Activated gamma-delta T cell (primary cell): ENCODE measurements around the gene FXYD7.
A peak's percentile ranks its signal among the peaks of the same experiment; 100 is the strongest.

Experiments used
- DNase-seq: peaks from one replicate; lab custom pipeline; 2025; lab: John Stamatoyannopoulos, UW

The FXYD7 gene

GRCh38 chr19:35110974-35111373 lies 32.1 kb upstream of the FXYD7 start:
- no peak for DNase-seq

DNA sequence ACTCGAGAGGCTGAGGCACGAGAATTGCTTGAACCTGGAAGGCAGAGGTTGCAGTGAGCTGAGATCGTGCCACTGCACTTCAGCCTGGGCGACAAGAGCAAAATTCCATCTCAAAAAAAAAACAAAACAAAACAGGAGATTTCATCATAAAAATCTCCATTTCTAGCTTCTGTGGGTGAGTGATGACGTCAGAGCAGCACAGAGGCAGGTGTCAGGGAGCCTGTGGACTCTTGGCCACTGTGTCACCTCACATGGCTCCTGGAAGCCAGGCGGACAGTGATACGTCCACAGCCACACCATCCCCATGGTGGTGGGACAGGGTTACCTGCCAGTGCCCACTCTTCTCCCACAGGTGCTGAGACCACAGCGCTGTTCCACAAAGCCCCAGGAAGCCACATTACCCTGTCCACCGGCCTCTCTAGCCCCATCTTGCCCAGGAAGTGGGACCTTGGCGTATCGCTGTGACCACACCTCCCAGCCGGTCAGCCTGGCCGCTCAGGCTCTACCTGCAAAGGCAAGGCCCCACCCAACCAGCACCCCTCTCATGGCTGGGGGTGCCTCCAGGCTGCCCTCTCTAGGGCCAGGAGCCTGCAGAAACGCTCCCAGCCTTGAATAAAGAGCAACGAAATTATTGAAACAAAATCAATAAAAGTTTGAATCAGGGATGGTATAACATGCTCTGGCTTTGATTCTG lies 29.9 kb upstream of the FXYD7 start:
- no peak for DNase-seq

- DNase-seq, result no peak
These were observed 28.5 kb upstream of the FXYD7 start for GRCh38 chr19:35114353-35115176.

GRCh38 chr19:35115177-35115951 lies 27.7 kb upstream of the FXYD7 start, which contains the start of gene FXYD3:
FXYD3 (plus strand) TSS chr19:35115823; CDS start chr19:35119377, 3,554 bp downstream.
- DNase-seq, result no peak

GRCh38 chr19:35116072-35116801 lies 26.8 kb upstream of the FXYD7 start:
- DNase-seq, result no peak

GRCh38 chr19:35117116-35117515 lies 25.9 kb upstream of the FXYD7 start:
- DNase-seq, result no peak

- DNase-seq, result no peak
These were observed 25.3 kb upstream of the FXYD7 start for GRCh38 chr19:35117799-35118198.

DNA sequence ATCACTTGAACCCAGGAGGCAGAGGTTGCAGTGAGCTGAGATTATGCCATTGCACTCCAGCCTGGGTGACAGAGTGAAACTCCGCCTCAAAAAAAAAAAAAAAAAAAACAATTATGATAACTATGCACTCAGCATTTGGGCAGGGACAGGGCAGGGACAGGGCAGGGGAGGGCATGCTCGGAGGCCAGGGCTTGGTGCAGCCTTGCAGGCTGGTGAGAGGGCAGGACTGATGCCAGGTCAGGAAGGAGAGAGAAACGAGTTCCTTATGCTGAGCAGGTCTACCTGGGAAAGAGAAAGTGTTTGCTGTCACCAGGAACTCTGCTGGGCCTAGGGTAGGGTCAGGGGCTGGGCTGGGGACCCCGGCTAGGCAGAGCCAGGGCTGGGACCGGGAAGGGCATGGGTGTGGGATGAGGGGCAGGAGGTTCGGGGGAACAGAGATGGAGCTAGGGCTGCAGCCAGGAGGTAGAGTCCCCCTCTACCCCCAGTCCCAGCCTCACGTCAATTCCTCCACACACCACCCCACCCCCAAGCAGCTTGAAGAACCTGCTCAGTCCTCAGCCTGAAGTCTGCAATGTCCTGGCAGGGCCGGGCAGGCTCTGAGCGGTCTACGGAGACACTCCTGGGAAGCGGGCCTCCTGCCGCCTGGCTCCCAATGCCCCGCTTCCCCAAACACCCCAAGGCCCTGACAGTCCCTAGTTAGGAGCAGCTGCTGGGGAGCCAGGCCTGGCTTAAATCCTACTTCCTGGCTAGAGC lies 24.6 kb upstream of the FXYD7 start:
- DNase-seq, result no peak

- DNase-seq, result no peak
These were observed 24.0 kb upstream of the FXYD7 start for GRCh38 chr19:35119091-35119490.

- DNase-seq, result no peak
These were observed 23.4 kb upstream of the FXYD7 start for GRCh38 chr19:35119578-35120155.

DNA sequence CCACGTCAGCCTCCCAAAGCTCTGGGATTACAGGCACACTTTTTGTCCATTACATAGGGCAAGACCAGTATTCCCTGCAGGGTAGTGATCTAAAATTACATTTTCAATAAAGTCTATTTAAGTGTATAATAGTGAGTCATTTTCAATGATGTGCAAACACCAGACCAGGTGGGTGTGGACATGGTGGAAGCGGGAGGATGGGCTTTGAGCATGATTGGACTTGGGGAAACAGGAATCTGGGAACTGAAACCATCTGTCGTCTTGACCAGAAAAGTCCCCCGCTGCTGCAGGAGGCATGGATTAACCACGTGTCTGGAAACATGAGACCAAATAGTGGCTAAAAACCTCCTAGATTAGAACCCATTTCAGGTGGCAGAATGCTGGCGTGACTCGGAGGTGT lies 22.6 kb upstream of the FXYD7 start:
- DNase-seq, result no peak

DNA sequence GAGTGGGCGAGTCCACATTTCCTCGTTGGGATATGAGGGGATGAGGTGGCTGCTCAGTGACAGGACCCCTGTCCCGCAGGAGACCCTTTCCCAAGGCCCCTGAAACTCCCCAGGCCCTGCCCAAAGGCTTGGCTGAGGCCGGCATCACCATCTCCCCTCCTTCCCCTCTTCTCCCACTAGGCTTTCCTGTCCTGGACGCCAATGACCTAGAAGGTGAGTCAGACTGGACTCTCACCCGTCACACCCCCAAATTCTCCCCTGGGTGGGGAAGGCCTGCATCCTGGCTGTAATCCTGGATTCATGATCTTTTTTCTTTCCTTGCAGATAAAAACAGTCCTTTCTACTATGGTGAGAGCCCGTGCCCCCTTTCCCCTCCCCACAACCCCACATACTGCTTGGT lies 22.2 kb upstream of the FXYD7 start:
- no peak for DNase-seq

DNA sequence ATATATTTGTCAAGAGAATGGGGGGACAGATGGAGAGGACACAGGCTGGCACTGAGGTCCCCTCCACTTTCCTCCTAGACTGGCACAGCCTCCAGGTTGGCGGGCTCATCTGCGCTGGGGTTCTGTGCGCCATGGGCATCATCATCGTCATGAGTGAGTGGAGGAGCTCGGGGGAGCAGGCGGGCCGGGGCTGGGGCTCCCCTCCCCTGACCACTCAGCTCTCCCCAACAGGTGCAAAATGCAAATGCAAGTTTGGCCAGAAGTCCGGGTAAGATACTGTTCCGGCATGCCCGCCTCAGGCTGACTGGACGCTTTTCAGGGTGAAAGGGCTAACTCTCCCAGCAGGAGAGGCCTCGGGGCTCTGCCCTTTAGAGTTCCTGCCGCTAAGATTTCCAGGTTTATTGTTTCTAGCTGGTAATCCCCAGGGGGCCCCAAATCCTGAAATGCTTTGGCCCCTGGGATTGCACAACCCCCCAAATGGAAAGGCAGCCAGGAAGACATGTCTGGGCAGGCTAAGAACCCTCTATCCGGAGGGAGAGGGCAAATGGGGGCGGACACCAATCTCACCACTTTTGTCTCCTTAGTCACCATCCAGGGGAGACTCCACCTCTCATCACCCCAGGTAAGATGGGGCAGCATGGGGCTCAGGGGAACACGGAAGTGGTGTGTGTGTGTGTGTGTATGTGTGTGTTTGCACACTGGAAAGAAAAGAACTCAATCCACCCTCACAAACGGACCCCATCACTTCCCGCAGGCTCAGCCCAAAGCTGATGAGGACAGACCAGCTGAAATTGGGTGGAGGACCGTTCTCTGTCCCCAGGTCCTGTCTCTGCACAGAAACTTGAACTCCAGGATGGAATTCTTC lies 20.1 kb upstream of the FXYD7 start:
- no peak for DNase-seq

DNA sequence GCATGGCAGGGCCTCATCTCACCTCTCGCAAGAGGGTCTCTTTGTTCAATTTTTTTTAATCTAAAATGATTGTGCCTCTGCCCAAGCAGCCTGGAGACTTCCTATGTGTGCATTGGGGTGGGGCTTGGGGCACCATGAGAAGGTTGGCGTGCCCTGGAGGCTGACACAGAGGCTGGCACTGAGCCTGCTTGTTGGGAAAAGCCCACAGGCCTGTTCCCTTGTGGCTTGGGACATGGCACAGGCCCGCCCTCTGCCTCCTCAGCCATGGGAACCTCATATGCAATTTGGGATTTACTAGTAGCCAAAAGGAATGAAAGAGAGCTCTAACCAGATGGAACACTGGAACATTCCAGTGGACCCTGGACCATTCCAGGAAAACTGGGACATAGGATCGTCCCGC lies 19.5 kb upstream of the FXYD7 start:
- no peak for DNase-seq

- peak; percentile 76 for DNase-seq
These were observed 18.7 kb upstream of the FXYD7 start for GRCh38 chr19:35124098-35125060.

- DNase-seq, result no peak
These were observed 17.8 kb upstream of the FXYD7 start for GRCh38 chr19:35125270-35125717.

- no peak for DNase-seq
These were observed 17.1 kb upstream of the FXYD7 start for GRCh38 chr19:35125749-35126623.

GRCh38 chr19:35126624-35126959 lies 16.5 kb upstream of the FXYD7 start:
- no peak for DNase-seq
